Erythroblast (primary cell): ENCODE measurements around the gene WIF1.

Experiments used
- DNase-seq, 2 experiments: peaks; one replicate each; lab custom pipeline; 2025; lab: John Stamatoyannopoulos, UW
- GATA1 ChIP-seq: IDR thresholded peaks from 2 replicates; pipeline ENCODE4 v1.6.1; 2011; ENCODE audit warnings: low read depth, mild to moderate bottlenecking, control low read depth, low read length, moderate library complexity
- POLR2A ChIP-seq: IDR thresholded peaks from 2 replicates; pipeline ENCODE4 v1.6.1; 2011; ENCODE audit warnings: mild to moderate bottlenecking, low read length

The WIF1 gene

GRCh38 chr12:65025136-65025535 is 96.0 kb downstream of the WIF1 start:
- TF ChIP-seq GATA1 (no peak), POLR2A (no peak)
- DNase-seq: no peak

- no peak for DNase-seq
- TF ChIP-seq POLR2A (no peak), GATA1 (no peak)
Observed at GRCh38 chr12:65023485-65023884, 97.6 kb downstream of the WIF1 start.

GRCh38 chr12:65022960-65023359 is 98.1 kb downstream of the WIF1 start:
- DNase-seq: no peak
- TF ChIP-seq POLR2A (no peak), GATA1 (no peak)

GRCh38 chr12:65022421-65022820 is 98.7 kb downstream of the WIF1 start:
- no peak for TF ChIP-seq GATA1
- TF ChIP-seq POLR2A: no peak
- no peak for DNase-seq

GRCh38 chr12:65019696-65020234 is 101.3 kb downstream of the WIF1 start:
- no peak for DNase-seq
- TF ChIP-seq POLR2A (no peak), GATA1 (no peak)

GRCh38 chr12:65016881-65017650 is 104.0 kb downstream of the WIF1 start:
- no peak for DNase-seq
- no peak for TF ChIP-seq GATA1
- TF ChIP-seq POLR2A: no peak

- DNase-seq: no peak
- no peak for TF ChIP-seq POLR2A
- no peak for TF ChIP-seq GATA1
Observed at GRCh38 chr12:65015850-65016249, 105.3 kb downstream of the WIF1 start.

GRCh38 chr12:65014504-65015271 is 106.4 kb downstream of the WIF1 start:
- TF ChIP-seq POLR2A (no peak), GATA1 (no peak)
- no peak for DNase-seq

- no peak for DNase-seq
- no peak for TF ChIP-seq POLR2A
- no peak for TF ChIP-seq GATA1
Observed at GRCh38 chr12:65010437-65010836, 110.7 kb downstream of the WIF1 start.

- TF ChIP-seq GATA1 (no peak), POLR2A (no peak)
- no peak for DNase-seq
Observed at GRCh38 chr12:65005716-65006115, 115.4 kb downstream of the WIF1 start.

GRCh38 chr12:65004270-65004669 is 116.8 kb downstream of the WIF1 start:
- TF ChIP-seq POLR2A: no peak
- TF ChIP-seq GATA1: no peak
- DNase-seq: no peak
